HG02938 (cell line): Measurements from ENCODE around the gene OGA.
"Not testable (repeated sequence)": the region's sequence is repeated elsewhere in the genome, so short reads cannot be mapped to it uniquely, and the experiment has no call there.

Experiments
- ATAC-seq: cut with Tn5 transposase; IDR thresholded peaks from one replicate; pipeline ENCODE4 v1.9.1; 2021; ENCODE audit warnings: mild to moderate bottlenecking, moderate library complexity; ENCODE audit not compliant: unreplicated experiment

Gene OGA

GRCh38 chr10:101807158-101807557 lies 11.1 kb downstream of the OGA start:
- ATAC-seq: no peak

GRCh38 chr10:101803511-101803910 lies 14.7 kb downstream of the OGA start:
- no peak for ATAC-seq

- ATAC-seq: no peak
These were observed 20.7 kb downstream of the OGA start for GRCh38 chr10:101797403-101798059.

GRCh38 chr10:101793526-101793925 lies 24.7 kb downstream of the OGA start:
- no peak for ATAC-seq

- no peak for ATAC-seq
These were observed 28.6 kb downstream of the OGA start for GRCh38 chr10:101789686-101790085.

GRCh38 chr10:101789231-101789630 lies 29.0 kb downstream of the OGA start:
- ATAC-seq: not testable (repeated sequence)

- ATAC-seq: no peak
These were observed 32.4 kb downstream of the OGA start for GRCh38 chr10:101785801-101786200.

GRCh38 chr10:101784558-101784957 lies 33.7 kb downstream of the OGA start:
- ATAC-seq: no peak

GRCh38 chr10:101783736-101784118 lies 34.5 kb downstream of the OGA start:
- no peak for ATAC-seq

- peak; percentile 60 for ATAC-seq
These were observed 35.2 kb downstream of the OGA start, which contains the start of gene NPM3 for GRCh38 chr10:101782811-101783735. Gene NPM3, minus strand, starts transcription at chr10:101783446. Its CDS starts 56 bp downstream, at chr10:101783390.

GRCh38 chr10:101781984-101782810 lies 36.0 kb downstream of the OGA start:
- ATAC-seq: no peak

- ATAC-seq: no peak
These were observed 36.6 kb downstream of the OGA start for GRCh38 chr10:101781655-101781983.

GRCh38 chr10:101780818-101781654 lies 37.2 kb downstream of the OGA start:
- no peak for ATAC-seq

- ATAC-seq: no peak
These were observed 37.9 kb downstream of the OGA start for GRCh38 chr10:101780187-101780817.

GRCh38 chr10:101779544-101780186 lies 38.6 kb downstream of the OGA start:
- ATAC-seq: peak; percentile 54

- ATAC-seq: no peak
These were observed 39.3 kb downstream of the OGA start for GRCh38 chr10:101778781-101779543.

GRCh38 chr10:101778151-101778780 lies 40.0 kb downstream of the OGA start:
- no peak for ATAC-seq

GRCh38 chr10:101777619-101778145 lies 40.6 kb downstream of the OGA start:
- no peak for ATAC-seq
